DMS 273 (cell line): Measurements from ENCODE around the gene RCAN2.

Experiments used
- DNase-seq: peaks from one replicate; lab custom pipeline; 2025; ENCODE audit not compliant: unreplicated experiment; lab: John Stamatoyannopoulos, UW

The RCAN2 gene

GRCh38 chr6:46491628-46492547 is 639 bp upstream of the RCAN2 start:
- DNase-seq: peak; percentile 63

GRCh38 chr6:46490425-46491200 is 636 bp downstream of the RCAN2 start:
- peak; percentile 44 for DNase-seq

GRCh38 chr6:46486181-46486580 is 5.1 kb downstream of the RCAN2 start:
- DNase-seq: no peak

- DNase-seq: no peak
Observed at GRCh38 chr6:46484081-46484820, 7.0 kb downstream of the RCAN2 start.

- no peak for DNase-seq
Observed at GRCh38 chr6:46476301-46476700, 14.9 kb downstream of the RCAN2 start.

GRCh38 chr6:46473881-46474280 is 17.4 kb downstream of the RCAN2 start:
- no peak for DNase-seq

GRCh38 chr6:46472243-46472642 is 19.0 kb downstream of the RCAN2 start:
- DNase-seq: no peak

- DNase-seq: no peak
Observed at GRCh38 chr6:46469021-46469420, 22.2 kb downstream of the RCAN2 start.

GRCh38 chr6:46468403-46469010 is 22.7 kb downstream of the RCAN2 start:
- no peak for DNase-seq

- DNase-seq: no peak
Observed at GRCh38 chr6:46466570-46466969, 24.7 kb downstream of the RCAN2 start.

GRCh38 chr6:46465294-46466165 is 25.7 kb downstream of the RCAN2 start:
- no peak for DNase-seq

GRCh38 chr6:46456297-46456696 is 35.0 kb downstream of the RCAN2 start:
- no peak for DNase-seq

GRCh38 chr6:46454691-46455090 is 36.6 kb downstream of the RCAN2 start:
- DNase-seq: no peak

- DNase-seq: no peak
Observed at GRCh38 chr6:46453741-46454316, 37.4 kb downstream of the RCAN2 start.

GRCh38 chr6:46453216-46453615 is 38.0 kb downstream of the RCAN2 start:
- DNase-seq: peak; percentile 17

- DNase-seq: peak; percentile 15
Observed at GRCh38 chr6:46452312-46452917, 38.8 kb downstream of the RCAN2 start.

- no peak for DNase-seq
Observed at GRCh38 chr6:46451343-46451742, 39.9 kb downstream of the RCAN2 start.

GRCh38 chr6:46444772-46445454 is 46.3 kb downstream of the RCAN2 start:
- DNase-seq: no peak

- no peak for DNase-seq
Observed at GRCh38 chr6:46443623-46444022, 47.6 kb downstream of the RCAN2 start.
